CD4-positive, alpha-beta T cell (primary cell): Measurements from ENCODE around the gene SIM2. TPM values are rescaled to one million over a fixed set of nuclear protein-coding genes. Genes with fewer than 3 reads are reported as not detected.

Experiments
- ATAC-seq: fragments of 200-7000 bp; cut with Tn5 transposase; one replicate; pipeline ENCODE4 v1.10.0; 2022; ENCODE audit warnings: mild to moderate bottlenecking; ENCODE audit not compliant: poor library complexity
- CTCF ChIA-PET: fragments of 350-600 bp; sonication (Branson Sonifier 250); formaldehyde crosslinking; loops from one replicate; lab custom pipeline; 2021; ENCODE audit warnings: antibody characterized with exemption, inconsistent platforms; lab: Charles Lee
- POLR2A ChIA-PET: fragments of 350-600 bp; sonication (Branson Sonifier 250); formaldehyde crosslinking; loops from one replicate; lab custom pipeline; 2021; ENCODE audit warnings: antibody characterized with exemption, inconsistent platforms; lab: Charles Lee
- DNase-seq, 14 experiments: peaks; one replicate each; pipeline ENCODE4 v3.0.0-alpha.2; 2013 to 2020; ENCODE audit warnings: mixed read lengths in 2 of 14
- H3K27ac ChIP-seq, 2 donors: one replicate each; pipeline versions ENCODE4 v1.5.1 to v1.7.0; 2013; ENCODE audit warnings: low read length in 2 of 2, low read depth in 1 of 2, mild to moderate bottlenecking in 1 of 2
- H3K27me3 ChIP-seq, 2 experiments: 1 replicate in 1 of 2; 2 replicates in 1 of 2; pipeline versions ENCODE4 v1.6.1 to v1.7.0; 2013; ENCODE audit warnings: low read length in 2 of 2, control low read depth in 1 of 2, mild to moderate bottlenecking in 1 of 2, moderate library complexity in 1 of 2; ENCODE audit not compliant: insufficient read depth in 2 of 2, control insufficient read depth in 1 of 2
- H3K36me3 ChIP-seq: one replicate; pipeline ENCODE4 v1.6.1; 2013; ENCODE audit warnings: low read length, control low read depth; ENCODE audit not compliant: insufficient read depth
- H3K4me1 ChIP-seq: one replicate; pipeline ENCODE4 v1.6.1; 2013; ENCODE audit warnings: low read length, control low read depth; ENCODE audit not compliant: insufficient read depth
- H3K4me3 ChIP-seq: one replicate; pipeline ENCODE4 v1.5.1; 2013; ENCODE audit warnings: mild to moderate bottlenecking, low read length, moderate library complexity
- H3K9me3 ChIP-seq, 2 experiments: 1 replicate in 1 of 2; 2 replicates in 1 of 2; pipeline versions ENCODE4 v1.6.1 to v1.7.0; 2013; ENCODE audit warnings: low read length in 2 of 2, mild to moderate bottlenecking in 2 of 2, control low read depth in 1 of 2, moderate library complexity in 1 of 2; ENCODE audit not compliant: control insufficient read depth in 1 of 2, insufficient read depth in 1 of 2
- H3K27ac Mint-ChIP-seq: one replicate; pipeline ENCODE4 v1.8.0; 2020; ENCODE audit warnings: mixed read lengths
- H3K27me3 Mint-ChIP-seq: one replicate; pipeline ENCODE4 v1.8.0; 2021; ENCODE audit warnings: mixed read lengths
- H3K36me3 Mint-ChIP-seq: one replicate; pipeline ENCODE4 v1.8.0; 2021; ENCODE audit warnings: low read depth, mixed read lengths
- H3K4me1 Mint-ChIP-seq: one replicate; pipeline ENCODE4 v1.8.0; 2021; ENCODE audit warnings: low read depth, mixed read lengths
- H3K4me3 Mint-ChIP-seq: one replicate; pipeline ENCODE4 v1.8.0; 2020; ENCODE audit warnings: mild to moderate bottlenecking, mixed read lengths
- H3K9me3 Mint-ChIP-seq: one replicate; pipeline ENCODE4 v1.8.0; 2020; ENCODE audit warnings: mixed read lengths
- CTCF ChIP-seq: fragments of 200-600 bp; IDR thresholded peaks from one replicate; pipeline ENCODE4 v1.8.0; 2022; ENCODE audit warnings: antibody characterized with exemption, mild to moderate bottlenecking
- intact Hi-C, 2 experiments: fragments of 100-400 bp; cut with DNase I in 1 of 2; cut with micrococcal nuclease in 1 of 2; formaldehyde crosslinking; loops; one replicate each; pipeline versions ENCODE4 v1.15.1 to v1.9.0; 2023 to 2025; cut with DNase I, micrococcal nuclease
- total RNA-seq, 174 experiments: library from RNA in 2 of 174; stranded (reverse) in 2 of 174; gene quantifications; one replicate each; pipeline ENCODE4 v1.2.3 and lab custom pipeline; 2021 to 2026

SIM2 gene
- total RNA-seq, 2 experiments from 2014 or later, result not detected

GRCh38 chr21:36766511-36766910, 67.6 kb downstream of the SIM2 start:
- no peaks in the 10 kb centered on the region for H3K36me3 ChIP-seq
- DNase-seq (no peak), ATAC-seq (no peak)
- ChIA-PET POLR2A (no interaction called here), CTCF (no interaction called here)
- Mint-ChIP-seq H3K4me1 (no peaks in the 10 kb centered on the region), H3K36me3 (no peaks in the 10 kb centered on the region), H3K4me3 (no peak overlapping the region), H3K9me3 (no peaks in the 10 kb centered on the region), H3K27ac (no peak overlapping the region), H3K27me3 (no peaks in the 10 kb centered on the region)
- no peak for TF ChIP-seq CTCF
- intact Hi-C loops, result no loop called here
- no peaks in the 10 kb centered on the region for H3K27me3 ChIP-seq
- H3K27ac ChIP-seq, result no peak overlapping the region
- H3K4me3 ChIP-seq, result no peak overlapping the region
- H3K9me3 ChIP-seq, result no peaks in the 10 kb centered on the region
- no peaks in the 10 kb centered on the region for H3K4me1 ChIP-seq

GRCh38 chr21:36767096-36767495, 68.2 kb downstream of the SIM2 start:
- no peak overlapping the region for H3K27ac Mint-ChIP-seq
- no peak for TF ChIP-seq CTCF
- intact Hi-C loops, result no loop called here
- ChIA-PET POLR2A (no interaction called here), CTCF (no interaction called here)
- no peaks in the 10 kb centered on the region for H3K27me3 Mint-ChIP-seq
- no peaks in the 10 kb centered on the region for H3K9me3 Mint-ChIP-seq
- no peak overlapping the region for H3K4me3 Mint-ChIP-seq
- ATAC-seq, result no peak
- Histone ChIP-seq H3K27ac (no peak overlapping the region), H3K4me1 (no peaks in the 10 kb centered on the region), H3K4me3 (no peak overlapping the region), H3K36me3 (no peaks in the 10 kb centered on the region), H3K27me3 (no peaks in the 10 kb centered on the region), H3K9me3 (no peaks in the 10 kb centered on the region)
- H3K4me1 Mint-ChIP-seq, result no peaks in the 10 kb centered on the region
- no peak for DNase-seq
- no peaks in the 10 kb centered on the region for H3K36me3 Mint-ChIP-seq

- H3K27ac Mint-ChIP-seq, result no peak overlapping the region
- CTCF ChIA-PET, result no interaction called here
- H3K36me3 ChIP-seq, result no peaks in the 10 kb centered on the region
Observed at GRCh38 chr21:36768496-36768895, 69.6 kb downstream of the SIM2 start.

More at GRCh38 chr21:36768496-36768895, 69.6 kb downstream of the SIM2 start:
- POLR2A ChIA-PET, result no interaction called here
- no peak for TF ChIP-seq CTCF
- DNase-seq (no peak), ATAC-seq (no peak)
- Mint-ChIP-seq H3K4me3 (no peak overlapping the region), H3K27me3 (no peaks in the 10 kb centered on the region), H3K4me1 (no peaks in the 10 kb centered on the region), H3K36me3 (no peaks in the 10 kb centered on the region), H3K9me3 (no peaks in the 10 kb centered on the region)
- H3K27me3 ChIP-seq, result no peaks in the 10 kb centered on the region
- intact Hi-C loops, result no loop called here
- no peak overlapping the region for H3K4me3 ChIP-seq
- no peaks in the 10 kb centered on the region for H3K9me3 ChIP-seq
- H3K4me1 ChIP-seq, result no peaks in the 10 kb centered on the region
- H3K27ac ChIP-seq, result no peak overlapping the region
